Fibroblast of lung (primary cell): Measurements from ENCODE around the gene IGLL1. TPM values are rescaled to one million over a fixed set of nuclear protein-coding genes. Genes with fewer than 3 reads are reported as not detected.
"Not testable (repeated sequence)": the region's sequence is repeated elsewhere in the genome, so short reads cannot be mapped to it uniquely, and the experiment has no call there.

Experiments used
- DNase-seq, 2 donors: peaks; one replicate each; pipeline versions ENCODE4 v3.0.0 to v3.0.0-alpha.2; 2010; ENCODE audit warnings: low read depth in 2 of 2
- H2AFZ ChIP-seq: 2 replicates; pipeline ENCODE4 v1.5.1; 2012; ENCODE audit warnings: low read length, control low read depth, inconsistent platforms
- H3K27ac ChIP-seq: 2 replicates; pipeline ENCODE4 v1.5.1; 2011; ENCODE audit warnings: low read length, control low read depth; ENCODE audit not compliant: insufficient read depth
- H3K27me3 ChIP-seq: 2 replicates; pipeline ENCODE4 v1.5.1; 2011; ENCODE audit warnings: mild to moderate bottlenecking, low read length; ENCODE audit not compliant: control insufficient read depth, insufficient read depth
- H3K36me3 ChIP-seq: 2 replicates; pipeline ENCODE4 v1.5.1; 2011; ENCODE audit warnings: low read length; ENCODE audit not compliant: control insufficient read depth, insufficient read depth
- H3K4me1 ChIP-seq: 2 replicates; pipeline ENCODE4 v1.5.1; 2011; ENCODE audit warnings: low read length; ENCODE audit not compliant: control insufficient read depth, insufficient read depth; ENCODE audit errors: extremely low read depth
- H3K4me2 ChIP-seq: 2 replicates; pipeline ENCODE4 v1.5.1; 2011; ENCODE audit warnings: low read length, control low read depth; ENCODE audit not compliant: insufficient read depth; ENCODE audit errors: extremely low read depth
- H3K4me3 ChIP-seq, 4 experiments: fragments of 200-600 bp in 1 of 4; sonication (generic) in 1 of 4; replicated peaks in 1 of 4; 2 replicates each; pipeline ENCODE4 v1.5.1; 2011 to 2016; ENCODE audit warnings: low read length in 4 of 4, low read depth in 3 of 4, mild to moderate bottlenecking in 3 of 4, control low read depth in 2 of 4, inconsistent platforms in 1 of 4, mixed read lengths in 1 of 4; ENCODE audit not compliant: insufficient read depth in 1 of 4; ENCODE audit errors: control extremely low read depth in 1 of 4
- H3K79me2 ChIP-seq: 2 replicates; pipeline ENCODE4 v1.5.1; 2012; ENCODE audit warnings: mild to moderate bottlenecking, low read length, inconsistent platforms; ENCODE audit not compliant: control insufficient read depth, insufficient read depth
- H3K9ac ChIP-seq: 2 replicates; pipeline ENCODE4 v1.5.1; 2011; ENCODE audit warnings: mild to moderate bottlenecking, low read length, control low read depth; ENCODE audit not compliant: insufficient read depth
- H3K9me3 ChIP-seq: 2 replicates; pipeline ENCODE4 v1.5.1; 2012; ENCODE audit warnings: low read depth, low read length; ENCODE audit not compliant: control insufficient read depth, insufficient read depth
- H4K20me1 ChIP-seq: 2 replicates; pipeline ENCODE4 v1.5.1; 2011; ENCODE audit warnings: low read length; ENCODE audit not compliant: control insufficient read depth, insufficient read depth; ENCODE audit errors: extremely low read depth
- EZH2 ChIP-seq: IDR thresholded peaks from 2 replicates; pipeline ENCODE4 v1.5.1; 2012; ENCODE audit warnings: low read length, control low read depth, mild to moderate bottlenecking; ENCODE audit errors: missing control alignments
- polyA plus RNA-seq, 2 donors: library from polyadenylated mRNA; depleted of rRNA in 1 of 2; stranded (reverse) in 1 of 2; unstranded in 1 of 2; fragments of >200 nt; gene quantifications; 2 replicates each; pipeline ENCODE4 v1.2.1, GENCODE V29; 2011 to 2012; ENCODE audit warnings: missing spikeins in 1 of 2
- total RNA-seq: library from RNA; depleted of rRNA; stranded (reverse); fragments of >200 nt; gene quantifications from 2 replicates; pipeline ENCODE4 v1.2.1, GENCODE V29; 2014
- TF ChIP-seq, protein P1 (sequence below), 2 donors: IDR thresholded peaks in 1 of 2; conservative IDR thresholded peaks in 1 of 2; 1 replicate in 1 of 2; 2 replicates in 1 of 2; pipeline ENCODE4 v1.5.1; 2011 to 2012; ENCODE audit warnings: low read length in 2 of 2, control low read depth in 1 of 2, inconsistent platforms in 1 of 2, low read depth in 1 of 2, mild to moderate bottlenecking in 1 of 2

Gene IGLL1
- total and polyA plus RNA-seq, 2 donors (not counting 1 experiment from before 2014, with no cell fraction given): not detected

DNA sequence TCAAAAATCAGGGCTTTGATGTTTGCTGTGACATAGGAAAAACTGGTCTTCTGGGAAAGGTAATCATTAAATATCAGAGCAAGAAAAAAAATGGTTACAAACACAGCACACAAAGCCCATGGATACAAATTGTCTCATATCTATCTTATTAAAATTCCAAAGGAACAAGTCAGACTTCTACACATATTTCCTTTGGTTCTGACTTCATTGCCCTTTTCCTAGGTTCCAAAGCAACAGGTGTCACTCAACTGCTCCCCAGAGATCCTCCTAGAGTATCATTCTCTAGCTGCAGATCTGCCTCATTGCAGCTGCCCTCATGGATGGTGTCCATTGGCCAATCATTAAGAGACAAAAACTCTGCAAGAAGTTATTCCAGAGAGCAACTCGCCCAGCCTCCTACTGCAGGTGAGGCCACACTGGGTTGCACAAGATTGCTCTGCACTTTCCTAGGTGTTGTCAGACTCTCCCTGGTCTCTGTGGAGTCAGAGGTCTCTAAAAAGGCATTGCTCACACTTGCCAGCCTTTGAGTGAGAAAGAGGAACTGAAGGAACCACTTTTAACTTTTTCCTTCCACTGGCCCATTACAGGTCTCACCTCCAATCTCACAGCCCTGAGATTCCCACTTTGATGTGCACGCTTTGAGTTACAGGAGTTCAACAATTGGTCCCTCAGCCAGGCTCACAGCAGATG is 46.3 kb upstream of the IGLL1 start:
- Histone ChIP-seq H3K4me3 (no peak overlapping the region), H3K79me2 (no peaks in the 10 kb centered on the region), H3K4me1 (no peaks in the 10 kb centered on the region), H2AFZ (no peak overlapping the region), H3K4me2 (no peak overlapping the region), H3K36me3 (no peaks in the 10 kb centered on the region), H3K27ac (no peak overlapping the region), H3K9ac (no peak overlapping the region), H4K20me1 (no peaks in the 10 kb centered on the region), H3K27me3 (no peaks in the 10 kb centered on the region), H3K9me3 (no peaks in the 10 kb centered on the region)
- no peak for DNase-seq
- TF ChIP-seq, protein P1, sequence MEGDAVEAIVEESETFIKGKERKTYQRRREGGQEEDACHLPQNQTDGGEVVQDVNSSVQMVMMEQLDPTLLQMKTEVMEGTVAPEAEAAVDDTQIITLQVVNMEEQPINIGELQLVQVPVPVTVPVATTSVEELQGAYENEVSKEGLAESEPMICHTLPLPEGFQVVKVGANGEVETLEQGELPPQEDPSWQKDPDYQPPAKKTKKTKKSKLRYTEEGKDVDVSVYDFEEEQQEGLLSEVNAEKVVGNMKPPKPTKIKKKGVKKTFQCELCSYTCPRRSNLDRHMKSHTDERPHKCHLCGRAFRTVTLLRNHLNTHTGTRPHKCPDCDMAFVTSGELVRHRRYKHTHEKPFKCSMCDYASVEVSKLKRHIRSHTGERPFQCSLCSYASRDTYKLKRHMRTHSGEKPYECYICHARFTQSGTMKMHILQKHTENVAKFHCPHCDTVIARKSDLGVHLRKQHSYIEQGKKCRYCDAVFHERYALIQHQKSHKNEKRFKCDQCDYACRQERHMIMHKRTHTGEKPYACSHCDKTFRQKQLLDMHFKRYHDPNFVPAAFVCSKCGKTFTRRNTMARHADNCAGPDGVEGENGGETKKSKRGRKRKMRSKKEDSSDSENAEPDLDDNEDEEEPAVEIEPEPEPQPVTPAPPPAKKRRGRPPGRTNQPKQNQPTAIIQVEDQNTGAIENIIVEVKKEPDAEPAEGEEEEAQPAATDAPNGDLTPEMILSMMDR (conservative IDR thresholded peaks at IDR 0.05 in 1 of 2, IDR thresholded peaks at IDR 0.05 in 1 of 2; ENCODE audit: low read depth in 1 of 2, low read length in 2 of 2): no peak
- no peak for TF ChIP-seq EZH2

DNA sequence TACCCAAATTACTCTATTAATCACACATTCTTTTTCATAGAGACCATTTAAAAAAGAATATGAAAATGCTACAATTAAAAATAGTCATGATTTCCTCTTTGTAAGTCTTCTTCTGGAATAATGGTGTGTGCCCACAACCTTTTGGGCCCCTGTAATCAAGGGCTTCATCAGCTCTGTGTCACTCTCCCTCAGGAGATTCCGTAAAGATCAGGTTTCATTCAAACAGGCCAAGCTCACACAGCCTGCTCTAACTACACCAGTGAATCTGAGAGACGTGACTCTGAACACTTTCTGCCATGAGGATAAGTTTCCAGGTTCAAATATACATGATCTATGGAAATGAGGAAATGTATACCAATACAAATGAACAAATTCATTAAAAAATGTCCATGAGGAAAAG is 42.5 kb upstream of the IGLL1 start:
- Histone ChIP-seq H4K20me1 (no peaks in the 10 kb centered on the region), H3K36me3 (no peaks in the 10 kb centered on the region), H3K4me1 (no peaks in the 10 kb centered on the region), H3K9ac (no peak overlapping the region), H3K4me3 (no peak overlapping the region), H3K79me2 (no peaks in the 10 kb centered on the region), H3K27me3 (no peaks in the 10 kb centered on the region), H3K9me3 (no peaks in the 10 kb centered on the region), H3K27ac (no peak overlapping the region), H3K4me2 (no peak overlapping the region), H2AFZ (no peak overlapping the region)
- TF ChIP-seq, protein P1 (conservative IDR thresholded peaks at IDR 0.05 in 1 of 2, IDR thresholded peaks at IDR 0.05 in 1 of 2; ENCODE audit: low read depth in 1 of 2, low read length in 2 of 2): no peak
- no peak for TF ChIP-seq EZH2
- no peak for DNase-seq

DNA sequence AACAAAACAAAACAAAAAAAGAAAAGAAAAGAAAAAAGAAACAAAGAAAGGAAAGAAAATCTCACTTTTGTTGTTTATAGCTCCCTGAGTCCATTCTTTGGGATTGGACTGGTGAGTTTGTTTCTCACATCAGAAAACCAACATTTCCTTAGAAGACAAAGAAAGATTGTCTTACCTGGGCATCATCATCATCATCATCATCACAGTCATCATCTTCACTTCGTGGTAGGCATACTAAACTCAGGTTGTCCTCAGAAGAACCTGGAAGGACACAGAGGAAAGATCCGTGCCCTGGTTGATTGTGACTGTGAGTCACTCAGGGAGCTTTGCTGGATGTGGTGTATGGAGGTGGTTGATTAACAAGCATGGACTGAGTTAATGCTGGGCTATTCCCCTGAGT is 41.8 kb upstream of the IGLL1 start:
- H3K4me2 ChIP-seq, H3K4me3 ChIP-seq, H3K27me3 ChIP-seq, DNase-seq, H3K36me3 ChIP-seq, H3K4me1 ChIP-seq, H4K20me1 ChIP-seq, H3K27ac ChIP-seq, H2AFZ ChIP-seq, H3K9me3 ChIP-seq, H3K9ac ChIP-seq, H3K79me2 ChIP-seq: not testable (repeated sequence)
